ENCODE data around the gene CPA1. TPM values are rescaled to one million over a fixed set of nuclear protein-coding genes. Genes with fewer than 3 reads are reported as not detected.
"Not testable (repeated sequence)": the region's sequence is repeated elsewhere in the genome, so short reads cannot be mapped to it uniquely, and the experiment has no call there.

The CPA1 gene
- total RNA-seq, 1 donor from 2014 or later, result 7.0 TPM

- peak; percentile 63 for DNase-seq (ENCODE audit: low spot score)
Measured at GRCh38 chr7:130372402-130373165, 7.7 kb upstream of the CPA1 start.

- no peak for DNase-seq (ENCODE audit: low spot score)
Measured at GRCh38 chr7:130374507-130374906, 5.8 kb upstream of the CPA1 start.

- DNase-seq (ENCODE audit: low spot score), result not testable (repeated sequence)
Measured at GRCh38 chr7:130376461-130376860, 3.8 kb upstream of the CPA1 start.

GRCh38 chr7:130377178-130377577 lies 3.1 kb upstream of the CPA1 start:
- DNase-seq (ENCODE audit: low spot score), result no peak

- DNase-seq (ENCODE audit: low spot score), result no peak
Measured at GRCh38 chr7:130379019-130379418, 1.3 kb upstream of the CPA1 start.

GRCh38 chr7:130379532-130379920 lies 768 bp upstream of the CPA1 start:
- peak; percentile 54 for DNase-seq (ENCODE audit: low spot score)

GRCh38 chr7:130380861-130381455 lies 664 bp downstream of the CPA1 start:
- DNase-seq (ENCODE audit: low spot score), result no peak

- DNase-seq (ENCODE audit: low spot score), result no peak
Measured at GRCh38 chr7:130381468-130382312, 1.4 kb downstream of the CPA1 start.

- no peak for DNase-seq (ENCODE audit: low spot score)
Measured at GRCh38 chr7:130383187-130383980, 3.1 kb downstream of the CPA1 start.

GRCh38 chr7:130384371-130384801 lies 4.1 kb downstream of the CPA1 start:
- no peak for DNase-seq (ENCODE audit: low spot score)

GRCh38 chr7:130384841-130385599 lies 4.7 kb downstream of the CPA1 start:
- DNase-seq (ENCODE audit: low spot score), result no peak

GRCh38 chr7:130385600-130386066 lies 5.3 kb downstream of the CPA1 start:
- DNase-seq (ENCODE audit: low spot score), result no peak

GRCh38 chr7:130386876-130387275 lies 6.6 kb downstream of the CPA1 start:
- DNase-seq (ENCODE audit: low spot score), result no peak

- DNase-seq (ENCODE audit: low spot score), result no peak
Measured at GRCh38 chr7:130387306-130387627, 7.0 kb downstream of the CPA1 start.

GRCh38 chr7:130387628-130388403 lies 7.5 kb downstream of the CPA1 start:
- no peak for DNase-seq (ENCODE audit: low spot score)

- no peak for DNase-seq (ENCODE audit: low spot score)
Measured at GRCh38 chr7:130388671-130389070, 8.4 kb downstream of the CPA1 start.

- DNase-seq (ENCODE audit: low spot score), result no peak
Measured at GRCh38 chr7:130390486-130390885, 10.2 kb downstream of the CPA1 start.

GRCh38 chr7:130393101-130393561 lies 12.8 kb downstream of the CPA1 start:
- DNase-seq (ENCODE audit: low spot score), result peak; percentile 56

- no peak for DNase-seq (ENCODE audit: low spot score)
Measured at GRCh38 chr7:130393841-130394411, 13.6 kb downstream of the CPA1 start.
